ENCODE measurements around the gene SLC12A4.
"Not testable (repeated sequence)": the region's sequence is repeated elsewhere in the genome, so short reads cannot be mapped to it uniquely, and the experiment has no call there.

SLC12A4 gene

GRCh38 chr16:67924140-67924906 is 44.1 kb downstream of the SLC12A4 start:
- DNase-seq = no peak

- no peak for DNase-seq
These were observed 44.9 kb downstream of the SLC12A4 start for GRCh38 chr16:67923414-67924116.

- DNase-seq = no peak
These were observed 45.7 kb downstream of the SLC12A4 start for GRCh38 chr16:67922740-67923139.

DNA sequence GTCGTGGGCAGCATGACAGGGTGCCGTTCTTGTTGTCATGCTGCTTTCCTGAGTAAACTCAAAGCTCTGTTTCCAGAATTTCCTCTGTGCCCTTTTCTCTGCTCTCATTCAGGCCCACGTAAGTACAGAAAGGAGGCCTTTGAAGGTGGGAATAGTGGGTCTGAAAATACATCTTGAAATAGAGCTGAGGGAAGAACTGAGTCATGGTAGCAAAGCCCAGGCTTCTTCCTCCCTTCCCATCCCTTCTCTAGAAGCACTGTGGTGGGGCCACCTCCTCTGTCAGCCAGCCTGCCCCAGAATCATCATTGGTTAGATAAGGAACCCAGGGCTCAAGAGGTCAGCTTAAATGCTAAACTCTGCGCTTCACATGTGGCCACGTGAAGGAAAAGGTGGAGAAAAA is 46.2 kb downstream of the SLC12A4 start:
- DNase-seq = no peak

- no peak for DNase-seq
These were observed 48.7 kb downstream of the SLC12A4 start for GRCh38 chr16:67919622-67920221.

- no peak for DNase-seq
These were observed 50.6 kb downstream of the SLC12A4 start for GRCh38 chr16:67917852-67918236.

DNA sequence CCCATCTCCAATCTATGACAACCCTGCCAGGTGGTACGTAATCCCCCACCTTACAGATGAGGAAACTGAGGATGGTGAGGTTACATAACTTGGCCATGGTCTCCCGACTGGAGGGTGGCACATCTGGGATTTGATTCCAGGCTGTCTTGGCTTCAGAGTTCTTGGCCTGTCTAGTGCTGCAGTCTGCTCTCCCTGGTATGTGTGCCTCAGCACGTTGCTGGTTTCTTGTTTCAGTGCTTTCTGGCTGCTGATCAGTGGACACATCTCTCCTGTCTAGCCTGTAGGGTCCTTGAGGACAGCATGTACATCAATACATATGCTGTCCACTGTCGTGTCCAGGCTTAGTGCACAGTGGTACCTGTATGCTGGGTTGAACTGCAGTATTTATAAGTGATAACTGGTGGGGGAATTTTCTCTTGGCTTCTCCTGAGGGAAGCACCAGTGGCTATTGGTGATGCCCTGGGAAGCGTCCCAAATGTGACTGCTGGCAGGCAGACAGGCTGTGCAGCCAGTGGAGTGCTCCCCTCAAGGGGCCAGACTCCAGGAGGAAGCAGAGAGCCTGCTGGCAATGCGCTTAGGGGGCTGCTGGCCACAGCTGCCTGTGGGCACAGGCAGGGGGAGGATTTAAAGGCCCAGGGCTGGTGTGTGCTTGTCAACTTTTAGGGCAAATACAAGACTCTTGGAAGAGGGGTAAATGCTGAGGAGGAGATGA is 51.1 kb downstream of the SLC12A4 start:
- DNase-seq = no peak

DNA sequence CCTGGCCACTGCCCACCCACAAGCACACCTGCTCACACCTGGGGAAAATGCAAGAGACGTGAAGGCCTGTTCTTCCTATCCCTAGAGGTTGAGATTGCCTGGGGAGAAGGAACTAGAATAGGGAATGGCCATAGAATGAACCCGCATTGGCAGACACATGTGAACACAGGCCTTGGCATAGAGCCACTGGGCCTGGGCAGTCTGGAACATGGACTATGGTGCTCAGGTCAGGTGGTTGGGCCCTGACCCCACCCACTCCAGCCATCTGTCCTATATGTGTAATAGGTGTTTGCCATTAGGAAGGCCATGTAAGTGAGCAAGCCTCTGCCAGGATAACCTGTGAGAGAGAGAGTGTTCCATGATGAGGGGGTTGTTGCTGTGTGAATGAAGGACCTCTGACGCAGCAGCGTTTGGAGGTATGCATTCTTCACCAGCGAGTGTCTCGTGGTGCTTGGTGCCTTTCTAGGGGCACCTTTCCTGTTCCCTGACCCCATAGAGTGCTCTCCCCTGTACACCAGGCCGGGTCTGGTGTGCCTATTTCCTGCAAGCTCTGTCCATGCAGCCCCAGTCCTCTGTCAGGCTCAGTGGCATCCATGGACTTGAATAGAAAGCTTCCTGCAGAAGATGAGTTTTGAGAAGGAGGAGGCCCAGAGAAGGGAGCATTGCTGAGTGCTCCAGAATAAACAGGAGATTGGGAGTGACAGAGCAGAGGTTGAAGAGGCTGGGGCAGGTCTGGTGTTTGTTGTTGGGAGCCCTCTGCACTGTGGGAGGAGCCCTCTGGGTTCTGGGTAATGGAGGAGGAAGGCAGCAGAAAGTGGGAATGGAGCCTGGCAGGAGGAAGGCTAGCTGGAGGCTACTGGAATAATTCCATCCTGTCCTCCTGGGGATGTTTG is 52.4 kb downstream of the SLC12A4 start:
- no peak for DNase-seq

DNA sequence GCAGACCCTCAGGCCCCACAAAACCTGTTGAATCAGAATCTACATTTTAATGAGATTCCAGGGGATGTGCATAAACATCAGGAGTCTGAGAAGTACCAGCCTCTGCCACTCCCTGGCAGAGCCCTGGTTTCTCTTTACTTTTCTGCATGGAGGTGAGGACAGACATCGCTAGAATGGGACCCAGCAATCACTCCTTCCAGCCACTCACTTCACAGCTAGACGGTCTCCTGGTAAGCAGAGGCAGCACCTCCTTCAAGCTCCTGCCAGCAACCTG is 53.0 kb downstream of the SLC12A4 start:
- DNase-seq = not testable (repeated sequence)

DNA sequence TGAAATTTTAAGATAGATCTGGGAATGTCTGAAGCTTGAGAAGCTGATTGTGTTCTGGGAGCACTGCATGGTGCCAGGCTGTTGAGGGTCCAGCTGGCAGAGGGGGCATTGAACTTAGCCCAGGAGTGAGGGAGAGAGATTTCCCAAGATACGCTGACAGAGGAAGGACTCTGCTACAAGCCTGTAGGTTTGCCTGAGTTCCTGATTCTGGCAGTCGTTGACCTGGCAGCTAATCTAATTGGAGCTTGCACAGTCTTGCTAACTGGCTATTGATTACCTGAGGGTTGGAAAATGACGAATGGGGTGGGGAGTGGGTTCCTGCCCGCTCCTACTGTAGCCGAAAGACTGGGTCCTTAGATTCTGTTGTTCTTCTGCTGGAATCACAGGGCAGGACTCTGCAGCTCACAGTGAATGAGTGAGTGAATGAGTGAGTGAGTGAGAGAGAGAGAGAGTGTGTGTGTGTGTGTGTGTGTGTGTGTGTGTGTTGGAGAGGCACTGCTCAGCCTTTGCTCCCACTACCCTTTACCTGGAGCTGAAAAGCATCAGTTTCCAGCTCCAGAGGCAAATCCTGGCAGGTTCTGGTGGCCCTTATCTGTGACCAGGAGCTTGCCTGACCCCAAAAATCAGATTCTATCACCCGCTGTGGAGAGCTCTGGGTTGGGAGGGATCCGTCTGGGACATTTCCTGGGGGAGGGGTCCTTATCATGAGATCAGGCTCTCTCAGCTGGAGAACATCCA is 53.5 kb downstream of the SLC12A4 start:
- DNase-seq = no peak

- DNase-seq = no peak
These were observed 58.3 kb downstream of the SLC12A4 start for GRCh38 chr16:67910158-67910557.

DNA sequence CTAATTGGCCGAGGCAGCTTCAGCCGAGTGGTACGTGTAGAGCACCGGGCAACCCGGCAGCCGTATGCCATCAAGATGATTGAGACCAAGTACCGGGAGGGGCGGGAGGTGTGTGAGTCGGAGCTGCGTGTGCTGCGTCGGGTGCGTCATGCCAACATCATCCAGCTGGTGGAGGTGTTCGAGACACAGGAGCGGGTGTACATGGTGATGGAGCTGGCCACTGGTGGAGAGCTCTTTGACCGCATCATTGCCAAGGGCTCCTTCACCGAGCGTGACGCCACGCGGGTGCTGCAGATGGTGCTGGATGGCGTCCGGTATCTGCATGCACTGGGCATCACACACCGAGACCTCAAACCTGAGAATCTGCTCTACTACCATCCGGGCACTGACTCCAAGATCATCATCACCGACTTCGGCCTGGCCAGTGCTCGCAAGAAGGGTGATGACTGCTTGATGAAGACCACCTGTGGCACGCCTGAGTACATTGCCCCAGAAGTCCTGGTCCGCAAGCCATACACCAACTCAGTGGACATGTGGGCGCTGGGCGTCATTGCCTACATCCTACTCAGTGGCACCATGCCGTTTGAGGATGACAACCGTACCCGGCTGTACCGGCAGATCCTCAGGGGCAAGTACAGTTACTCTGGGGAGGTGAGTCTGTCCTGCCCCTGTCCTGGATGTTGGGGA is 59.2 kb downstream of the SLC12A4 start:
- DNase-seq = no peak

DNA sequence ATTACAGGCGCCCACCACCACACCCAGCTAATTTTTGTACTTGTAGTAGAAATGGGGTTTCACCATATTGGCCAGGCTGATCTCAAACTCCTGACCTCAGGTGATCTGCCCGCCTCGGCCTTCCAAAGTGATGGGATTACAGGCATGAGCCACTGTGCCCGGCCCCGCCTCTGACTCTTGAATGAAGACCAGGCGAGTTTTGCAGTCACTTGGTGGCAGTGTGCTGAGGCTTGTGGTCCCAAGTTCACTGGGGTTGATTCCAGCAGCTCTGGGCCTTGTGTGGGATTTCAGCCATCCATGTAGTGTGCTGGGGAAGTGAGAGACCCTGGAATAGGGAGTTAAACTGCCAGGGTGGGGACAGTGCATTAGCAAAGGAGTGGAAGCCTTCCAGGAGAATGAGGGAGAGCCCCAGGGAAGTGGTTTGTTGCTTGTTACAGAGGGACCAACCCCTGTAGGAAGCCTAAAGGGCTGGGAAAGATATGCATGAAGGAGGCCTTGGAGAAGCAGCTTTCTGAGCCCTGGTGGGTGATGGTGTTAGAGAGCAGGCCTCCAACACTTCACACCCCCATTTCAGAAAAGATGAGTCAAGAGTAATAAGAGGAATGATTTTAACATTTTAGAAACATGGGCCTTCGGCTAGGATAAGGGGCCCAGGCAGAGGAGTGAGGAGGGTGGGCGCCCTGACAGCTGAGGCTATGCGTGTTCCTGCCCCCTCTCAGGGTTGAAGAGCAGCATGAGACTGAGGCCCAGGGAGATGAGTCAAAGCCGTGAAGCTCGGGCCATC is 60.8 kb downstream of the SLC12A4 start:
- DNase-seq = no peak

DNA sequence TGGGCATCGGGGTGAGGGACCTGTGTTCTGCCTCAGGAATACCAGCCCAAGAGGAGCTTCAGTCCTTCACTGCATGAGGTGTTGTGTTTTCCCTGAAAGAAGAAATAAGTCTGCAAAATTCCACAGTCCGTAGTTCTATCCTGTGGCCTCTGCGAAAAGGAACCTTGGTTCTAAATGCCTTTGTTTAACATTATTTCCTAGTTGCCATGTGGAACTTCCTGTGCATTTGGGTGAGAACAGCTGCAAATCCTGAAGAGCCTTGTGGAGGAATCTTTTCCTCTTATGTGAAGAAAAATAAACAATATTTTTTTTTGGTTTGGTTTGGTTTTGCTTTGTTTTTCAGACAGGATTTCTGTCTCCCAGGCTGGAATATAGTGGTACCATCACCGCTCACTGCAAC is 65.6 kb downstream of the SLC12A4 start:
- DNase-seq = no peak

GRCh38 chr16:67901734-67902133 is 66.7 kb downstream of the SLC12A4 start:
- DNase-seq = no peak

DNA sequence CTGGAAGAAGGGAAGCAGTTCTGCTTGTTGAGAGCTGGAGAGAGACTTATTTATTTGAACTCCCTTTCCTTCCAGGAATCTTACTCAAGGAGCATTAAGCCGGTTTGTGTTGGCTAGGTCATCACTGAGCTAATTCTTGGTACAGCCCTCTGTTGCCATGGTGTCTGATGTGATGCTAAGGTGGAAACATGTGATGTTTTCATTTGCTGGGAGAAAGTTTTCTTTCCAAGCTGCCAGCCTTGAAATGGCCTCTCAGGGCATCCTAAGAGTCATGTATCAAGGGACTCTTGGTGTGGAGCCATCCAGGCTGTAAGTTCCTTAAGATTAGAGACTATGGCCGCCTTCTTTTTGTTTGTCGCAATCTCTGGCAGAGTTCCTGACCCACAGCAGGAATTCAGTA is 71.2 kb downstream of the SLC12A4 start:
- DNase-seq = no peak

DNA sequence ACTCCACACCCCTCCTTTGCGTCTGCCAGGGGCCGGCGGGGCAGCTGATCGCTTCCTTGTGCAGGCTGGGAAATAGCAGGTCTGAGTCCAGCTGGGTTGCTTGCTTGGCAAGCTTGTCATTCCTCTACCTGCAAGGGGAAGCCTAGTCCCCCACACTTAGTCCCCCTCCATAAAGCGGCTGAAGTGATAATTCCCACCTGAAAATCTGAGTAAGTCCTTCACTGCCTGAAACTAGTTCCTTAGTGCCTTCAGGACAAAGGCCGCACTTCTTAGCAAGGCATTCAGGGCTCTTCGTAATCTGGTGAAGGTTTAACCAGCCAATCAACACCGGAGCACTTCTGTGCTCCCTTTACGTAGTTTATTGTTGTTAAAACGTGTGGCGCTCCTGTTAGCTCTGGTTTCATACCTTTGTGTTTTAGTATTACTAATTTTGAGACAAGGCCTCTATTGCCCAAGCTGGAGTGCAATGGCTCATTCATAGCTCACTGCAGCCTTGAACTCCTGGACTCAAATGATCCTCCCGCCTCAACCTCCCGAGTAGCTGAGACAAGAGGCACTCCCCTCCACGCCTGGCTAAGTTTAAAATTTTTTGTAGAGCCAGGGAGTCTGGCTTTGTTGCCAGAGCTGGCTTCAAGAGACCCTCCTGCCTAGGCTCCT is 74.6 kb downstream of the SLC12A4 start:
- no peak for DNase-seq
